ENCODE data around the gene DPM2.
A peak's percentile ranks its signal among the peaks of the same experiment; 100 is the strongest.

The DPM2 gene

GRCh38 chr9:127895811-127896210, 41.8 kb downstream of the DPM2 start:
- no peak for DNase-seq

- no peak for DNase-seq
Measured at GRCh38 chr9:127893392-127893791, 44.3 kb downstream of the DPM2 start.

- no peak for DNase-seq
Measured at GRCh38 chr9:127892831-127893230, 44.8 kb downstream of the DPM2 start.

GRCh38 chr9:127890053-127890452, 47.6 kb downstream of the DPM2 start:
- DNase-seq, result no peak

GRCh38 chr9:127887792-127888191, 49.9 kb downstream of the DPM2 start:
- no peak for DNase-seq

GRCh38 chr9:127886401-127886972, 51.2 kb downstream of the DPM2 start:
- DNase-seq, result peak; percentile 28

- DNase-seq, result no peak
Measured at GRCh38 chr9:127885508-127886281, 52.0 kb downstream of the DPM2 start.

All from NCI-H69 (cell line).